Sigmoid colon (tissue), 7 donors: ENCODE measurements around the gene DBNDD1. TPM values are rescaled to one million over a fixed set of nuclear protein-coding genes. Genes with fewer than 3 reads are reported as not detected.
"Not testable (repeated sequence)": the region's sequence is repeated elsewhere in the genome, so short reads cannot be mapped to it uniquely, and the experiment has no call there.

ENCODE experiments used
- DNase-seq: peaks from one replicate; pipeline ENCODE4 v3.0.0-alpha.2; 2019
- H3K27ac ChIP-seq, 4 donors: fragments of 200-600 bp; sonication (generic); one replicate each; pipeline ENCODE4 v1.5.1; 2016 to 2019; ENCODE audit warnings: mild to moderate bottlenecking in 1 of 4
- H3K27me3 ChIP-seq, 3 donors: fragments of 200-600 bp; sonication (generic); one replicate each; pipeline ENCODE4 v1.5.1; 2019; ENCODE audit warnings: mild to moderate bottlenecking in 1 of 3
- H3K36me3 ChIP-seq, 4 donors: fragments of 200-600 bp; sonication (generic); one replicate each; pipeline ENCODE4 v1.5.1; 2016 to 2019
- H3K4me1 ChIP-seq, 4 donors: fragments of 200-600 bp; sonication (generic); one replicate each; pipeline ENCODE4 v1.5.1; 2017 to 2019
- H3K4me3 ChIP-seq, 4 donors: fragments of 200-600 bp; sonication (generic); one replicate each; pipeline ENCODE4 v1.5.1; 2017 to 2019; ENCODE audit warnings: mild to moderate bottlenecking in 2 of 4, moderate library complexity in 1 of 4
- H3K9me3 ChIP-seq, 4 donors: fragments of 200-600 bp in 3 of 4; sonication (generic) in 3 of 4; one replicate each; pipeline versions ENCODE4 v1.5.1 to v1.6.1; 2013 to 2019
- CTCF ChIP-seq, 4 experiments: fragments of 450-650 bp in 3 of 4; fragments of 200-600 bp in 1 of 4; IDR thresholded peaks; one replicate each; pipeline ENCODE4 v1.5.1; 2016 to 2019; ENCODE audit warnings: antibody characterized with exemption in 4 of 4, mild to moderate bottlenecking in 3 of 4, moderate library complexity in 2 of 4
- EP300 ChIP-seq, 4 donors: sonication (generic); formaldehyde crosslinking; IDR thresholded peaks; one replicate each; pipeline ENCODE4 v1.6.1; 2017; ENCODE audit warnings: antibody characterized with exemption in 4 of 4
- POLR2A ChIP-seq, 2 donors: fragments of 450-650 bp; IDR thresholded peaks; one replicate each; pipeline ENCODE4 v1.6.1; 2016; ENCODE audit warnings: antibody characterized with exemption in 2 of 2, mild to moderate bottlenecking in 2 of 2, moderate library complexity in 2 of 2
- POLR2AphosphoS5 ChIP-seq, 4 donors: sonication (generic); formaldehyde crosslinking; IDR thresholded peaks; one replicate each; pipeline ENCODE4 v1.6.1; 2017; ENCODE audit warnings: antibody characterized with exemption in 4 of 4
- WGBS, 2 donors: extraction: QIAGEN DNeasy Blood & Tissue Kit; methylation state at CpG; one replicate each; pipeline ENCODE4 v1.1.7; 2013; 5-methylcytosine and 5-hydroxymethylcytosine counted together
- intact Hi-C: fragments of 100-400 bp; cut with DNase I; formaldehyde crosslinking; loops from one replicate; pipeline ENCODE4 v1.15.1; 2023
- polyA plus RNA-seq, 3 donors: library from polyadenylated mRNA; stranded (reverse); fragments of 200-250 nt; gene quantifications; one replicate each; pipeline ENCODE4 v1.2.3, GENCODE V29; 2013
- total RNA-seq, 4 donors: library from RNA; depleted of rRNA; stranded (reverse); fragments of >200 nt; gene quantifications; one replicate each; pipeline ENCODE4 v1.1.0, GENCODE V29; 2016
- donor health status: healthy with polysubstance abuse.
- donor health status: Bipolar disorder and iron deficiency.
- donor health status: healthy.

The DBNDD1 gene
- 1 to 10 TPM in 3 of 4 donors, not detected in 1; 1.4 to 3.0 (median 2.0) TPM for total RNA-seq
- 1 to 10 TPM; 3.6 to 5.0 (median 3.9) TPM for polyA plus RNA-seq

- Histone ChIP-seq H3K4me3 (peak within 1 kb of the TSS; percentile 50 to 79 (median 69)), H3K9me3 (no peaks in the 10 kb centered on the region), H3K27me3 (peaks cover 0 to 6% (median 4%) of the 10 kb centered on the region in 3 donors), H3K4me1 (peaks cover 0 to 32% (median 28%) of the 10 kb centered on the region in 4 donors), H3K27ac (peak within 1 kb of the TSS in 3 of 4 donors; percentile 2 to 55 (median 28)), H3K36me3 (no peaks in the 10 kb centered on the region)
- 1 to 2% methylated on average over 103 of the region's 103 CpGs for WGBS, 2 donors
- TF ChIP-seq POLR2A (IDR thresholded peaks at IDR 0.05) (no peak), CTCF (IDR thresholded peaks at IDR 0.05) (no peak)
- DNase-seq = no peak
- intact Hi-C loops = loop anchor here (5.0 kb wide), 1 partner anchor 47 kb away; no protein-coding TSS in a partner anchor
These were observed at the start of gene DBNDD1 for GRCh38 chr16:90018652-90019542. DBNDD1 (minus strand) TSS chr16:90019456; CDS start chr16:90019341, 115 bp downstream.

GRCh38 chr16:90061437-90061836 lies 42.2 kb upstream of the DBNDD1 start:
- Histone ChIP-seq H3K9me3 (no peaks in the 10 kb centered on the region), H3K36me3 (no peaks in the 10 kb centered on the region), H3K27me3 (peaks cover 0 to 6% (median 0%) of the 10 kb centered on the region in 3 donors), H3K4me3 (no peak overlapping the region), H3K4me1 (no peaks in the 10 kb centered on the region), H3K27ac (no peak overlapping the region)
- DNase-seq = no peak
- intact Hi-C loops = no loop called here
- 64 to 71% methylated on average over 3 of the region's 3 CpGs for WGBS, 2 donors
- TF ChIP-seq CTCF (IDR thresholded peaks at IDR 0.05) = no peak
- no peak for TF ChIP-seq POLR2A (IDR thresholded peaks at IDR 0.05)
- no peak for TF ChIP-seq EP300 (IDR thresholded peaks at IDR 0.05)
- TF ChIP-seq POLR2AphosphoS5 (IDR thresholded peaks at IDR 0.05) = no peak

GRCh38 chr16:90057738-90058173 lies 38.5 kb upstream of the DBNDD1 start:
- intact Hi-C loops = no loop called here
- Histone ChIP-seq H3K27ac (no peak overlapping the region), H3K4me3 (no peak overlapping the region), H3K27me3 (peaks cover 0 to 5% (median 0%) of the 10 kb centered on the region in 3 donors), H3K36me3 (no peaks in the 10 kb centered on the region), H3K4me1 (no peaks in the 10 kb centered on the region), H3K9me3 (peaks cover 0 to 14% (median 2%) of the 10 kb centered on the region in 4 donors)
- WGBS, 2 donors = 61 to 62% methylated on average over 8 of the region's 8 CpGs
- TF ChIP-seq POLR2A (IDR thresholded peaks at IDR 0.05) = no peak
- TF ChIP-seq POLR2AphosphoS5 (IDR thresholded peaks at IDR 0.05) = no peak
- TF ChIP-seq CTCF (IDR thresholded peaks at IDR 0.05) = no peak
- no peak for TF ChIP-seq EP300 (IDR thresholded peaks at IDR 0.05)
- no peak for DNase-seq

- DNase-seq, H3K4me3 ChIP-seq, intact Hi-C loops, H3K4me1 ChIP-seq, H3K27ac ChIP-seq, H3K27me3 ChIP-seq, H3K36me3 ChIP-seq: not testable (repeated sequence)
- H3K9me3 ChIP-seq = peaks cover 0 to 14% (median 2%) of the 10 kb centered on the region in 4 donors
- WGBS, 2 donors = 84 to 86% methylated on average over 15 of the region's 15 CpGs
These were observed 37.3 kb upstream of the DBNDD1 start for GRCh38 chr16:90056521-90056920.

GRCh38 chr16:90055371-90055770 lies 36.1 kb upstream of the DBNDD1 start:
- no peak for TF ChIP-seq POLR2A (IDR thresholded peaks at IDR 0.05)
- TF ChIP-seq CTCF (IDR thresholded peaks at IDR 0.05) = no peak
- TF ChIP-seq EP300 (IDR thresholded peaks at IDR 0.05) = no peak
- TF ChIP-seq POLR2AphosphoS5 (IDR thresholded peaks at IDR 0.05) = no peak
- WGBS, 2 donors = 70 to 82% methylated on average over 4 of the region's 4 CpGs
- intact Hi-C loops = no loop called here
- H3K9me3 ChIP-seq = peaks cover 0 to 14% (median 2%) of the 10 kb centered on the region in 4 donors
- H3K27me3 ChIP-seq = peaks cover 0 to 5% (median 0%) of the 10 kb centered on the region in 3 donors
- DNase-seq = no peak
- H3K36me3 ChIP-seq = no peaks in the 10 kb centered on the region
- no peak overlapping the region for H3K27ac ChIP-seq
- no peak overlapping the region for H3K4me3 ChIP-seq
- H3K4me1 ChIP-seq = no peaks in the 10 kb centered on the region
